Embryonic facial prominence (tissue), 1 donor: Measurements from ENCODE around the gene SPDYE6.
"Not testable (repeated sequence)": the region's sequence is repeated elsewhere in the genome, so short reads cannot be mapped to it uniquely, and the experiment has no call there.

Experiments
- DNase-seq: peaks from one replicate; pipeline ENCODE4 v3.0.0-alpha.2; 2016; ENCODE audit errors: extremely low spot score

The SPDYE6 gene

GRCh38 chr7:102356344-102356743 lies at the start of gene SPDYE6:
Gene SPDYE6 (minus strand): TSS chr7:102356444. CDS start chr7:102356023, 421 bp downstream.
- not testable (repeated sequence) for DNase-seq

- DNase-seq = not testable (repeated sequence)
Observed at GRCh38 chr7:102404862-102405188, 48.6 kb upstream of the SPDYE6 start.

GRCh38 chr7:102404005-102404861 lies 48.0 kb upstream of the SPDYE6 start:
- no peak for DNase-seq

GRCh38 chr7:102403563-102403962 lies 47.3 kb upstream of the SPDYE6 start:
- no peak for DNase-seq

- DNase-seq = no peak
Observed at GRCh38 chr7:102400360-102400759, 44.1 kb upstream of the SPDYE6 start.

GRCh38 chr7:102398543-102398942 lies 42.3 kb upstream of the SPDYE6 start:
- DNase-seq = no peak

GRCh38 chr7:102396710-102397019 lies 40.4 kb upstream of the SPDYE6 start:
- DNase-seq = no peak

GRCh38 chr7:102395873-102396709 lies 39.8 kb upstream of the SPDYE6 start, which contains the start of gene PRKRIP1:
Gene PRKRIP1 (plus strand): TSS chr7:102396363. CDS start chr7:102396412, 49 bp downstream.
- peak; percentile 84 for DNase-seq

GRCh38 chr7:102395592-102395872 lies 39.3 kb upstream of the SPDYE6 start:
- DNase-seq = no peak

- no peak for DNase-seq
Observed at GRCh38 chr7:102393467-102393866, 37.2 kb upstream of the SPDYE6 start.

- no peak for DNase-seq
Observed at GRCh38 chr7:102392330-102392729, 36.1 kb upstream of the SPDYE6 start.

- DNase-seq = no peak
Observed at GRCh38 chr7:102390697-102391484, 34.6 kb upstream of the SPDYE6 start.

GRCh38 chr7:102389810-102390209 lies 33.6 kb upstream of the SPDYE6 start:
- DNase-seq = no peak

- no peak for DNase-seq
Observed at GRCh38 chr7:102387064-102387463, 30.8 kb upstream of the SPDYE6 start.

- DNase-seq = not testable (repeated sequence)
Observed at GRCh38 chr7:102381696-102382425, 25.6 kb upstream of the SPDYE6 start.

- not testable (repeated sequence) for DNase-seq
Observed at GRCh38 chr7:102380837-102381236, 24.6 kb upstream of the SPDYE6 start.

- no peak for DNase-seq
Observed at GRCh38 chr7:102376964-102377466, 20.8 kb upstream of the SPDYE6 start.

GRCh38 chr7:102372796-102373195 lies 16.6 kb upstream of the SPDYE6 start:
- not testable (repeated sequence) for DNase-seq

- DNase-seq = not testable (repeated sequence)
Observed at GRCh38 chr7:102370038-102370437, 13.8 kb upstream of the SPDYE6 start.

GRCh38 chr7:102365390-102365789 lies 9.1 kb upstream of the SPDYE6 start:
- not testable (repeated sequence) for DNase-seq

- not testable (repeated sequence) for DNase-seq
Observed at GRCh38 chr7:102364394-102364886, 8.2 kb upstream of the SPDYE6 start.
